A549 (cell line): ENCODE measurements around the gene AUTS2. TPM values are rescaled to one million over a fixed set of nuclear protein-coding genes. Genes with fewer than 3 reads are reported as not detected.

Experiments used
- ATAC-seq, 2 experiments: fragments of 200-7000 bp in 1 of 2; fragments of >200 bp in 1 of 2; cut with Nextera tagmentation in 1 of 2; cut with Tn5 transposase in 1 of 2; 3 replicates each; pipeline versions ENCODE4 v1.8.0 to v1.9.1; 2018 to 2020; ENCODE audit warnings: mild to moderate bottlenecking in 1 of 2, moderate library complexity in 1 of 2
- CTCF ChIA-PET: fragments of 300-600 bp; sonication (Branson Sonifier 250); formaldehyde crosslinking; extraction: SDS; loops from one replicate; lab custom pipeline; 2021; ENCODE audit warnings: antibody characterized with exemption, inconsistent platforms; lab: Yijun Ruan, JAX
- POLR2A ChIA-PET: fragments of 350-600 bp; formaldehyde crosslinking; extraction: SDS; loops from one replicate; lab custom pipeline; 2021; ENCODE audit warnings: antibody characterized with exemption, inconsistent platforms; lab: Yijun Ruan, JAX
- DNase-seq, 2 experiments: peaks; one replicate each; pipeline versions ENCODE4 v3.0.0 to v3.0.0-alpha.2; 2011 to 2016; ENCODE audit warnings: low read depth in 1 of 2, low spot score in 1 of 2
- FAIRE-seq: peaks from 2 replicates; lab custom pipeline; 2011; peaks lifted over from hg19 to GRCh38; lab: Jason Lieb, UNC
- H3K27ac ChIP-seq, 2 experiments: fragments of >200 bp; sonication (Bioruptor Twin); formaldehyde crosslinking; 3 replicates each; pipeline ENCODE4 v1.5.1; 2016 to 2017
- H3K4me1 ChIP-seq: fragments of >200 bp; sonication (Bioruptor Twin); formaldehyde crosslinking; 3 replicates; pipeline ENCODE4 v1.6.1; 2016
- H3K4me2 ChIP-seq: fragments of >200 bp; sonication (Bioruptor Twin); formaldehyde crosslinking; 3 replicates; pipeline ENCODE4 v1.6.1; 2016
- H3K4me3 ChIP-seq: fragments of >200 bp; sonication (Bioruptor Twin); formaldehyde crosslinking; 3 replicates; pipeline ENCODE4 v1.5.1; 2016
- H3K9me3 ChIP-seq: fragments of >200 bp; sonication (Bioruptor Twin); formaldehyde crosslinking; 3 replicates; pipeline ENCODE4 v1.6.1; 2016
- BHLHE40 ChIP-seq: IDR thresholded peaks from 2 replicates; pipeline ENCODE4 v1.6.1; 2012; ENCODE audit warnings: low read depth, low read length, inconsistent platforms
- CHD2 ChIP-seq: fragments of 150-350 bp; IDR thresholded peaks from 2 replicates; pipeline ENCODE4 v1.6.1; 2014; ENCODE audit warnings: low read length; ENCODE audit not compliant: partially characterized antibody
- CHD4 ChIP-seq: fragments of 200-600 bp; sonication (generic); IDR thresholded peaks from 2 replicates; pipeline ENCODE4 v1.6.1; 2016; ENCODE audit warnings: antibody characterized with exemption, mild to moderate bottlenecking, borderline replicate concordance
- EHF ChIP-seq: fragments of 250-450 bp; sonication (Bioruptor Pico); IDR thresholded peaks from 2 replicates; pipeline ENCODE4 v1.5.0; 2020; ENCODE audit warnings: mild to moderate bottlenecking
- ELK1 ChIP-seq: fragments of 150-350 bp; IDR thresholded peaks from 2 replicates; pipeline ENCODE4 v1.6.1; 2014; ENCODE audit warnings: low read depth, mild to moderate bottlenecking, low read length
- HDAC2 ChIP-seq: fragments of 200-600 bp; sonication (generic); IDR thresholded peaks from 2 replicates; pipeline ENCODE4 v1.6.1; 2016
- HOXA7 ChIP-seq: fragments of 250-450 bp; sonication (Bioruptor Pico); IDR thresholded peaks from 2 replicates; pipeline ENCODE4 v1.5.0; 2020; ENCODE audit warnings: mild to moderate bottlenecking, moderate library complexity
- KDM1A ChIP-seq: fragments of 200-600 bp; sonication (generic); IDR thresholded peaks from 2 replicates; pipeline ENCODE4 v1.6.1; 2016; ENCODE audit warnings: low read depth, mild to moderate bottlenecking
- MAFK ChIP-seq: fragments of 450-650 bp; IDR thresholded peaks from 2 replicates; pipeline ENCODE4 v1.6.1; 2014; ENCODE audit not compliant: partially characterized antibody
- MAX ChIP-seq: IDR thresholded peaks from 2 replicates; pipeline ENCODE4 v1.6.1; 2012
- MAZ ChIP-seq: fragments of 150-350 bp; IDR thresholded peaks from 2 replicates; pipeline ENCODE4 v1.6.1; 2014; ENCODE audit warnings: antibody characterized with exemption, low read depth, low read length, borderline replicate concordance
- NFE2L2 ChIP-seq: fragments of 150-350 bp; conservative IDR thresholded peaks from 2 replicates; pipeline ENCODE4 v1.6.1; 2014; ENCODE audit warnings: low read length
- POLR2AphosphoS2 ChIP-seq: conservative IDR thresholded peaks from 2 replicates; pipeline ENCODE4 v1.6.1; 2012; ENCODE audit warnings: low read length, improper control_type of control experiment, inconsistent platforms
- RAD21 ChIP-seq, 2 experiments: fragments of >200 bp in 1 of 2; sonication (Bioruptor Twin) in 1 of 2; formaldehyde crosslinking in 1 of 2; IDR thresholded peaks in 1 of 2; conservative IDR thresholded peaks in 1 of 2; 2 replicates in 1 of 2; 3 replicates in 1 of 2; pipeline ENCODE4 v1.6.1; 2012 to 2018; ENCODE audit warnings: inconsistent platforms in 1 of 2
- RARB ChIP-seq: fragments of 250-450 bp; sonication (Bioruptor Pico); IDR thresholded peaks from 2 replicates; pipeline ENCODE4 v1.8.0; 2021; ENCODE audit warnings: mild to moderate bottlenecking, moderate library complexity
- RCOR1 ChIP-seq: fragments of 150-350 bp; IDR thresholded peaks from 2 replicates; pipeline ENCODE4 v1.6.1; 2014; ENCODE audit warnings: antibody characterized with exemption, low read length, low read depth
- RFX5 ChIP-seq: fragments of 450-650 bp; IDR thresholded peaks from 2 replicates; pipeline ENCODE4 v1.7.1; 2014; ENCODE audit warnings: antibody characterized with exemption, mild to moderate bottlenecking, moderate library complexity
- RNF2 ChIP-seq: fragments of 200-600 bp; sonication (generic); IDR thresholded peaks from 2 replicates; pipeline ENCODE4 v1.6.1; 2016; ENCODE audit warnings: low read depth, mild to moderate bottlenecking, antibody characterized with exemption, moderate library complexity, borderline replicate concordance
- SREBF2 ChIP-seq: fragments of 450-650 bp; IDR thresholded peaks from 2 replicates; pipeline ENCODE4 v1.6.1; 2014; ENCODE audit warnings: mild to moderate bottlenecking, moderate library complexity
- TFCP2L1 ChIP-seq: fragments of 250-450 bp; sonication (Bioruptor Pico); IDR thresholded peaks from 2 replicates; pipeline ENCODE4 v1.5.0; 2021; ENCODE audit warnings: mild to moderate bottlenecking
- ZC3H11A ChIP-seq: fragments of 450-650 bp; IDR thresholded peaks from 2 replicates; pipeline ENCODE4 v1.6.1; 2014; ENCODE audit warnings: antibody characterized with exemption, mild to moderate bottlenecking
- ZFP36 ChIP-seq: fragments of 450-650 bp; IDR thresholded peaks from 2 replicates; pipeline ENCODE4 v1.6.1; 2014; ENCODE audit warnings: borderline replicate concordance; ENCODE audit not compliant: partially characterized antibody
- WGBS: methylation state at CpG from one replicate; pipeline ENCODE4 v1.1.6; 2017; ENCODE audit errors: missing lambda C conversion rate; 5-methylcytosine and 5-hydroxymethylcytosine counted together
- polyA plus RNA-seq, 4 experiments: library from polyadenylated mRNA; depleted of rRNA in 3 of 4; stranded (reverse); fragments of >200 nt; fragmentation: RNase III in 1 of 4; extraction: RNeasy Plus Mini Kit Qiagen cat#74134 plus additional on column Dnase treatment in 1 of 4; gene quantifications; 2 replicates in 3 of 4; 3 replicates in 1 of 4; pipeline ENCODE4 v1.2.3, GENCODE V29; 2011 to 2017
- TF ChIP-seq, protein P1 (sequence below): fragments of >200 bp; sonication (Bioruptor Twin); formaldehyde crosslinking; IDR thresholded peaks from 3 replicates; pipeline ENCODE4 v1.6.1; 2016
- TF ChIP-seq, protein P2 (sequence below): fragments of 200-600 bp; sonication (generic); IDR thresholded peaks from 2 replicates; pipeline ENCODE4 v1.6.1; 2016; ENCODE audit warnings: antibody characterized with exemption, mild to moderate bottlenecking, moderate library complexity

Gene AUTS2
- polyA plus RNA-seq, 2 of the 4 experiments (the other 2 are of a cell fraction) = 1.6 to 3.6 TPM

DNA sequence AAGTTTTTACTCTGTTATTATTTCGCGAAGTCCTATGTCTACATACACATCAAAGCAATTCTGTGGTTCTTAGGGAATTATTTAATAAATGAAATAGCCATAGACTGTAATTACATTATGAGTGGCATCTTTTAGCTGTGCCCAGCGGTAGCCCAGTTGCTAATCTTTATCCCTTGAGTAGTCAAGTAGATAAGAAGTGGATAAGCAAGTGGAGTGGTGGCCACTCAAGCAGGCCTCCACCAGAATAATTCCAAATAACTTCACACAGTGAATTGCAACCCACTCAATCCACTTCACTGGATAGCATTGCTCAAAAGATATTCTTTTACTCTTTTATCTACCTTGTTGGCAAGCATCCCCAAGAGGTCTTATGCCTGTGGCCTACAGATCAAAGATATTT lies 349.7 kb downstream of the AUTS2 start:
- DNase-seq (no peak), FAIRE-seq (no peak), ATAC-seq (no peak)
- ChIA-PET CTCF (no interaction called here), POLR2A (no interaction called here)
- no peaks in the 10 kb centered on the region for H3K4me1 ChIP-seq
- H3K4me2 ChIP-seq = no peak overlapping the region
- 68% methylated on average over 3 of the region's 3 CpGs for WGBS
- no peaks in the 10 kb centered on the region for H3K9me3 ChIP-seq
- no peak overlapping the region for H3K4me3 ChIP-seq
- H3K27ac ChIP-seq = no peak overlapping the region
- TF ChIP-seq, protein P1, sequence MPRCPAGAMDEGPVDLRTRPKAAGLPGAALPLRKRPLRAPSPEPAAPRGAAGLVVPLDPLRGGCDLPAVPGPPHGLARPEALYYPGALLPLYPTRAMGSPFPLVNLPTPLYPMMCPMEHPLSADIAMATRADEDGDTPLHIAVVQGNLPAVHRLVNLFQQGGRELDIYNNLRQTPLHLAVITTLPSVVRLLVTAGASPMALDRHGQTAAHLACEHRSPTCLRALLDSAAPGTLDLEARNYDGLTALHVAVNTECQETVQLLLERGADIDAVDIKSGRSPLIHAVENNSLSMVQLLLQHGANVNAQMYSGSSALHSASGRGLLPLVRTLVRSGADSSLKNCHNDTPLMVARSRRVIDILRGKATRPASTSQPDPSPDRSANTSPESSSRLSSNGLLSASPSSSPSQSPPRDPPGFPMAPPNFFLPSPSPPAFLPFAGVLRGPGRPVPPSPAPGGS = no peak
- no peak for TF ChIP-seq CHD2
- no peak for TF ChIP-seq TFCP2L1 (CRISPR knock-in tag)
- no peak for TF ChIP-seq RCOR1
- TF ChIP-seq CHD4 = no peak
- no peak for TF ChIP-seq ZC3H11A
- TF ChIP-seq EHF = no peak
- no peak for TF ChIP-seq HDAC2
- no peak for TF ChIP-seq SREBF2
- TF ChIP-seq BHLHE40 = no peak
- no peak for TF ChIP-seq MAFK
- TF ChIP-seq POLR2AphosphoS2 = no peak
- TF ChIP-seq RARB = no peak
- TF ChIP-seq RNF2 = no peak
- TF ChIP-seq NFE2L2 = no peak
- TF ChIP-seq ELK1 = no peak

DNA sequence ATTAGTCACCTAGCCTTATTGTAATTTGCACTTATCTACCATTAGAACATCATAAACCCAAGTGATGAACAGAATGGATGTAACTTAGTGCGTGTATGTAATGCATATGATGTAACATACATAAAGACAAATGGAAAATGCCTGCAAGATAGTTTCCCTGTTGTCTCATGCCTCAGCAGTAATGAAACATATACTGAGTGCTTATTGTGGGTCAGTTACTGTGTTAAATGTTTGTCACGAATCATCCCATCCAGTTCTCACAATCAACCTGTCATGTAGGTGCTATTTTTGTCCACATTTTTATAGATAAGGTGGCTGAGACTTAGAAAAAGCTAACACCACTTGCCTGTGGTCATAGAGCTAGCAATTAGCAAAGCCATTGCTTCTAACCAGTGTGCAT lies 350.8 kb downstream of the AUTS2 start:
- ChIA-PET CTCF (interaction anchor here (1.1 kb wide), 1 partner anchor 8 kb away, joined by 6 read pairs; no protein-coding TSS in a partner anchor), POLR2A (no interaction called here)
- FAIRE-seq (no peak), DNase-seq (no peak), ATAC-seq (no peak)
- no peak overlapping the region for H3K4me2 ChIP-seq
- no peaks in the 10 kb centered on the region for H3K4me1 ChIP-seq
- H3K9me3 ChIP-seq = no peaks in the 10 kb centered on the region
- 29% methylated on average over 2 of the region's 2 CpGs for WGBS
- TF ChIP-seq RNF2 (no peak), RAD21 (conservative IDR thresholded peaks at IDR 0.05 in 1 of 2, IDR thresholded peaks at IDR 0.05 in 1 of 2) (no peak), MAFK (no peak), HOXA7 (CRISPR knock-in tag) (no peak), CHD4 (no peak), KDM1A (no peak), ZFP36 (no peak), RFX5 (no peak), MAX (no peak)
- H3K27ac ChIP-seq = no peak overlapping the region
- H3K4me3 ChIP-seq = no peak overlapping the region

DNA sequence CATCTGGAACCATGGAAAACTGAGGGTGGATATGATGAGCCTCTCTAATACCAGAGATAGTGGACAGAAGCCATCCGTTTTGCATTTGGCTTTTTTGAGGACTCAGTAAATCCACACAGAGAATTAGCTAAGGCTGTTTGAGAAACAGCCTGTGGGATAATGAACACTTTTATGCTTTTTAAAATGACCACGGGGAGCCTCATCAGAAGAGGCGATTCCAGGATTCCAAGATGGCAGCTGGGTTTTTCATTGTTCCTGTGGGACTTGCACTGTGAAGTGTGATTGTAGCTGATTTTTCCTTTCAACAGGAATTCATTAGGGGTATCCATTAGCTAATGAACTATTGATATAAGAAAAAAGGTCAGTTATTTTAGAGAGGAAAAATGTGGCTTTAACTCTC lies 353.2 kb downstream of the AUTS2 start:
- H3K4me3 ChIP-seq = no peak overlapping the region
- ATAC-seq = no peak
- H3K4me1 ChIP-seq = no peaks in the 10 kb centered on the region
- H3K9me3 ChIP-seq = no peaks in the 10 kb centered on the region
- FAIRE-seq = no peak
- no peak for DNase-seq
- no peak overlapping the region for H3K4me2 ChIP-seq
- ChIA-PET CTCF (no interaction called here), POLR2A (no interaction called here)
- no peak overlapping the region for H3K27ac ChIP-seq
- TF ChIP-seq KDM1A = no peak
- TF ChIP-seq, protein P2, sequence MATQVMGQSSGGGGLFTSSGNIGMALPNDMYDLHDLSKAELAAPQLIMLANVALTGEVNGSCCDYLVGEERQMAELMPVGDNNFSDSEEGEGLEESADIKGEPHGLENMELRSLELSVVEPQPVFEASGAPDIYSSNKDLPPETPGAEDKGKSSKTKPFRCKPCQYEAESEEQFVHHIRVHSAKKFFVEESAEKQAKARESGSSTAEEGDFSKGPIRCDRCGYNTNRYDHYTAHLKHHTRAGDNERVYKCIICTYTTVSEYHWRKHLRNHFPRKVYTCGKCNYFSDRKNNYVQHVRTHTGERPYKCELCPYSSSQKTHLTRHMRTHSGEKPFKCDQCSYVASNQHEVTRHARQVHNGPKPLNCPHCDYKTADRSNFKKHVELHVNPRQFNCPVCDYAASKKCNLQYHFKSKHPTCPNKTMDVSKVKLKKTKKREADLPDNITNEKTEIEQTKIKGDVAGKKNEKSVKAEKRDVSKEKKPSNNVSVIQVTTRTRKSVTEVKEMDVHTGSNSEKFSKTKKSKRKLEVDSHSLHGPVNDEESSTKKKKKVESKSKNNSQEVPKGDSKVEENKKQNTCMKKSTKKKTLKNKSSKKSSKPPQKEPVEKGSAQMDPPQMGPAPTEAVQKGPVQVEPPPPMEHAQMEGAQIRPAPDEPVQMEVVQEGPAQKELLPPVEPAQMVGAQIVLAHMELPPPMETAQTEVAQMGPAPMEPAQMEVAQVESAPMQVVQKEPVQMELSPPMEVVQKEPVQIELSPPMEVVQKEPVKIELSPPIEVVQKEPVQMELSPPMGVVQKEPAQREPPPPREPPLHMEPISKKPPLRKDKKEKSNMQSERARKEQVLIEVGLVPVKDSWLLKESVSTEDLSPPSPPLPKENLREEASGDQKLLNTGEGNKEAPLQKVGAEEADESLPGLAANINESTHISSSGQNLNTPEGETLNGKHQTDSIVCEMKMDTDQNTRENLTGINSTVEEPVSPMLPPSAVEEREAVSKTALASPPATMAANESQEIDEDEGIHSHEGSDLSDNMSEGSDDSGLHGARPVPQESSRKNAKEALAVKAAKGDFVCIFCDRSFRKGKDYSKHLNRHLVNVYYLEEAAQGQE = no peak
- TF ChIP-seq MAZ = no peak
- WGBS = 49% methylated on average over 3 of the region's 3 CpGs
